ENCODE results near the gene HCFC1R1.
A peak's percentile ranks its signal among the peaks of the same experiment; 100 is the strongest.

DNA sequence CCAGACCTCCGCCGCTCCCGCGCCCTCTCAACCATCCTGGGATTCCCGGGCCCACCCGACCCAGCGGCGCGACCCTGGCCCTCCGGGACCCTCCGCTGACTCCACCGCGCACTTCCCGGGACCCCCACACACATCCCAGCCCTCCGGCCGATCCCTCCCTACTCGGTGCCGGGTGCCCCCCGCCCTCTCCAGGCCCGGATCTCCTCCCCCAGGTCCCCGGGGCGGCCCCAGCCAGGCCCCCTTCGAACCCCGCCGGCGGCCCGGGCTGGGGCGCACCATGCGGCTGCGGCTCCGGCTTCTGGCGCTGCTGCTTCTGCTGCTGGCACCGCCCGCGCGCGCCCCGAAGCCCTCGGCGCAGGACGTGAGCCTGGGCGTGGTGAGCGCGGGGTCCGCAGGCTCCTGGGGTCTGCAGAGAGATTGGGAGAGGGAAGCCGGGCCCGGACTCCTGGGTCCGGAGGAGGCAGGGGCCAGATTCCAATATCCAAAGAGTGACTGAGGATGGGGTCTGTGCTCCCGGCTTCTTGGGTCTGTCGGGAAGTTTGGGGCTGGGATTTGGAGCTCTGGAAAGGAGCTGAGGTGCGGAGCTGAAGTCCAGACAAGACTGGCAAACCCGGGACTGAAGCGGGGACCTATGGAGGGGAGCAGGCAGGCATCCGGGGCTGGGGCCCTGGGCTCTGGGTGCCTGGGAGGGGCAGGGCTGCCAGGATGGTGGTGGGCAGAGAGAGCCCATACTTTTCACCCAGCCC is 23.1 kb upstream of the HCFC1R1 start:
- no peak for TF ChIP-seq CTCF (IDR thresholded peaks at IDR 0.05; ENCODE audit: low read length)
- peak; percentile 89 for TF ChIP-seq EZH2 (optimal IDR thresholded peaks at IDR 0.05; ENCODE audit: low read depth, low read length)
- TF ChIP-seq EZH2phosphoT487 (IDR thresholded peaks at IDR 0.05; ENCODE audit: low read length): peak; percentile 66; the same call in 1 of the 2 replicates
